Endothelial cell of umbilical vein (primary cell): Measurements from ENCODE around the gene SPTBN5. TPM values are rescaled to one million over a fixed set of nuclear protein-coding genes. Genes with fewer than 3 reads are reported as not detected.

Experiments
- BruUV-seq: library from RNA; stranded (reverse); fragments of 400-500 nt; replicated peaks from 2 replicates; lab custom pipeline; 2021; lab: Mats Ljungman, UMichigan
- CTCF ChIA-PET: fragments of 300-600, 350-600 bp; sonication (Branson Sonifier 250); formaldehyde crosslinking; loops from one replicate; lab custom pipeline; 2021; ENCODE audit warnings: antibody characterized with exemption, inconsistent platforms; lab: Charles Lee
- POLR2A ChIA-PET: fragments of 300-600, 350-600 bp; sonication (Branson Sonifier 250); formaldehyde crosslinking; loops from one replicate; lab custom pipeline; 2021; ENCODE audit warnings: antibody characterized with exemption, inconsistent platforms; lab: Charles Lee
- DNase-seq: peaks from one replicate; pipeline ENCODE4 v3.0.0-alpha.2; 2011; ENCODE audit warnings: low read depth, low spot score
- FAIRE-seq: peaks from 2 replicates; lab custom pipeline; 2011; peaks lifted over from hg19 to GRCh38; lab: Jason Lieb, UNC
- H2AFZ ChIP-seq: 2 replicates; pipeline ENCODE4 v1.6.0; 2012; ENCODE audit warnings: low read depth, low read length, control low read depth, inconsistent platforms
- H3K27ac ChIP-seq: 2 replicates; pipeline ENCODE4 v1.5.1; 2011; ENCODE audit warnings: low read depth, mild to moderate bottlenecking, control low read depth, low read length, moderate library complexity; ENCODE audit not compliant: insufficient read depth
- H3K27me3 ChIP-seq, 2 experiments: 2 replicates each; pipeline versions ENCODE4 v1.6.0 to v1.6.1; 2011; ENCODE audit warnings: low read length in 2 of 2, mixed read lengths in 1 of 2; ENCODE audit not compliant: control insufficient read depth in 2 of 2, insufficient read depth in 2 of 2
- H3K36me3 ChIP-seq, 2 experiments: 2 replicates in 1 of 2; 3 replicates in 1 of 2; pipeline ENCODE4 v1.5.1; 2011; ENCODE audit warnings: low read length in 2 of 2, mild to moderate bottlenecking in 1 of 2, moderate library complexity in 1 of 2; ENCODE audit not compliant: control insufficient read depth in 2 of 2, insufficient read depth in 2 of 2; ENCODE audit errors: extremely low read depth in 1 of 2
- H3K4me1 ChIP-seq: 3 replicates; pipeline ENCODE4 v1.5.1; 2011; ENCODE audit warnings: mild to moderate bottlenecking, low read length; ENCODE audit not compliant: control insufficient read depth, insufficient read depth; ENCODE audit errors: extremely low read depth
- H3K4me2 ChIP-seq: 2 replicates; pipeline ENCODE4 v1.6.1; 2011; ENCODE audit warnings: low read length, control low read depth, mixed read lengths; ENCODE audit not compliant: insufficient read depth
- H3K4me3 ChIP-seq, 3 experiments: fragments of 200-600 bp in 1 of 3; sonication (generic), shearing (Covaris generic) in 1 of 3; replicated peaks in 1 of 3; 2 replicates each; pipeline ENCODE4 v1.5.1; 2011 to 2016; ENCODE audit warnings: control low read depth in 3 of 3, low read length in 3 of 3, mild to moderate bottlenecking in 2 of 3, inconsistent platforms in 1 of 3, low read depth in 1 of 3, moderate library complexity in 1 of 3; ENCODE audit not compliant: insufficient read depth in 1 of 3
- H3K79me2 ChIP-seq: 2 replicates; pipeline ENCODE4 v1.6.0; 2012; ENCODE audit warnings: low read length, inconsistent platforms; ENCODE audit not compliant: control insufficient read depth, insufficient read depth
- H3K9ac ChIP-seq: replicated peaks from 2 replicates; pipeline ENCODE3; 2011; ENCODE audit warnings: low read length, control low read depth; ENCODE audit not compliant: insufficient read depth; ENCODE audit errors: extremely low read depth
- H3K9me1 ChIP-seq: replicated peaks from 3 replicates; pipeline ENCODE4 v1.6.0; 2011; ENCODE audit warnings: mild to moderate bottlenecking, low read length; ENCODE audit not compliant: control insufficient read depth, insufficient read depth; ENCODE audit errors: extremely low read depth
- H3K9me3 ChIP-seq: replicated peaks from 2 replicates; pipeline ENCODE4 v1.5.1; 2012; ENCODE audit warnings: low read length, inconsistent platforms; ENCODE audit not compliant: control insufficient read depth, insufficient read depth
- H4K20me1 ChIP-seq: replicated peaks from 2 replicates; pipeline ENCODE3; 2011; ENCODE audit warnings: mild to moderate bottlenecking, low read length; ENCODE audit not compliant: control insufficient read depth, insufficient read depth; ENCODE audit errors: extremely low read depth
- CTCF ChIP-seq, 2 donors: IDR thresholded peaks; 1 replicate in 1 of 2; 2 replicates in 1 of 2; pipeline ENCODE4 v1.5.1; 2011; ENCODE audit warnings: low read length in 2 of 2, mild to moderate bottlenecking in 2 of 2, moderate library complexity in 2 of 2, control low read depth in 1 of 2, inconsistent platforms in 1 of 2, low read depth in 1 of 2; ENCODE audit not compliant: insufficient read depth in 1 of 2; ENCODE audit errors: extremely low read depth in 1 of 2
- EZH2 ChIP-seq: IDR thresholded peaks from 2 replicates; pipeline ENCODE4 v1.6.1; 2012; ENCODE audit warnings: borderline replicate concordance, low read depth, mild to moderate bottlenecking, moderate library complexity, low read length, inconsistent platforms; ENCODE audit not compliant: severe bottlenecking
- FOS ChIP-seq: IDR thresholded peaks from 2 replicates; pipeline ENCODE4 v1.6.1; 2011; ENCODE audit warnings: mild to moderate bottlenecking, low read length, moderate library complexity, borderline replicate concordance; ENCODE audit not compliant: insufficient read depth
- GATA2 ChIP-seq: IDR thresholded peaks from 2 replicates; pipeline ENCODE4 v1.7.0; 2011; ENCODE audit warnings: low read depth, mild to moderate bottlenecking, moderate library complexity, mixed read lengths, low read length; ENCODE audit not compliant: insufficient read length, insufficient read depth
- JUN ChIP-seq: IDR thresholded peaks from 2 replicates; pipeline ENCODE4 v1.6.1; 2011; ENCODE audit warnings: borderline replicate concordance, low read depth; ENCODE audit not compliant: insufficient read length, insufficient read depth
- MYC ChIP-seq: IDR thresholded peaks from one replicate; pipeline ENCODE4 v1.6.1; 2011; ENCODE audit warnings: mild to moderate bottlenecking, low read depth, low read length
- POLR2A ChIP-seq: IDR thresholded peaks from 2 replicates; pipeline ENCODE4 v1.6.1; 2012; ENCODE audit warnings: low read depth, mild to moderate bottlenecking, control low read depth, low read length
- POLR2AphosphoS5 ChIP-seq: IDR thresholded peaks from 2 replicates; pipeline ENCODE4 v1.6.1; 2012; ENCODE audit warnings: low read depth, mild to moderate bottlenecking, control low read depth, low read length, moderate library complexity; ENCODE audit not compliant: insufficient read depth
- dilution Hi-C: fragments of 300-500 bp; cut with MboI; formaldehyde crosslinking; loops from one replicate; pipeline ENCODE4 v1.15.0; 2019; ENCODE audit warnings: low sequenced_read_pairs; ENCODE audit not compliant: extremely low pct_ligation_motif_present
- intact Hi-C: fragments of 100-400 bp; cut with micrococcal nuclease; formaldehyde crosslinking; loops from one replicate; pipeline ENCODE4 v1.10.0; 2022
- polyA plus RNA-seq, 4 experiments: library from polyadenylated mRNA; depleted of rRNA in 3 of 4; stranded (reverse) in 3 of 4; unstranded in 1 of 4; fragments of >200 nt; gene quantifications; 2 replicates each; pipeline versions ENCODE4 v1.2.1 to v1.2.3, GENCODE V29; 2011 to 2012; ENCODE audit warnings: missing spikeins in 1 of 4
- total RNA-seq: library from RNA; stranded (reverse); gene quantifications from 2 replicates; pipeline ENCODE4 v1.2.3, GENCODE V29; 2021
- TF ChIP-seq, protein P1 (sequence below): IDR thresholded peaks from 2 replicates; pipeline ENCODE4 v1.6.1; 2011; ENCODE audit not compliant: insufficient read depth, insufficient read length

SPTBN5 gene
- total and polyA plus RNA-seq, 2 donors (not counting 3 experiments of a cell fraction or from before 2014, with no cell fraction given): 12.0 to 19.0 TPM

- Histone ChIP-seq H3K36me3 (peaks cover 0 to 14% of the 10 kb centered on the region in 2 experiments), H3K4me3 (no peak overlapping the region), H3K4me2 (no peak overlapping the region), H2AFZ (no peak overlapping the region), H3K27ac (no peak overlapping the region), H3K79me2 (peaks cover 13% of the 10 kb centered on the region), H3K4me1 (peaks cover 21% of the 10 kb centered on the region), H3K9me3 (no peaks in the 10 kb centered on the region), H4K20me1 (no peaks in the 10 kb centered on the region), H3K9me1 (no peaks in the 10 kb centered on the region), H3K27me3 (no peaks in the 10 kb centered on the region), H3K9ac (no peak overlapping the region)
- FAIRE-seq (peak; percentile 73), DNase-seq (no peak)
- TF ChIP-seq GATA2 (no peak), MYC (no peak), EZH2 (no peak), POLR2AphosphoS5 (no peak), JUN (no peak), CTCF (IDR thresholded peaks at IDR 0.05; ENCODE audit: extremely low read depth in 1 of 2, insufficient read depth in 1 of 2, low read depth in 1 of 2, low read length in 2 of 2) (no peak), POLR2A (no peak), FOS (no peak)
- TF ChIP-seq, protein P1, sequence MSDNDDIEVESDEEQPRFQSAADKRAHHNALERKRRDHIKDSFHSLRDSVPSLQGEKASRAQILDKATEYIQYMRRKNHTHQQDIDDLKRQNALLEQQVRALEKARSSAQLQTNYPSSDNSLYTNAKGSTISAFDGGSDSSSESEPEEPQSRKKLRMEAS: no peak
- intact Hi-C loops (no loop called here), dilution Hi-C loops (no loop called here)
- ChIA-PET CTCF (interaction anchor here (0.6 to 15.9 kb wide), 8 partner anchors 9 to 345 kb away, joined by 3 to 754 read pairs (median 4); partner anchors contain the start of gene MAPKBP1), POLR2A (interaction anchor here (2.1 kb wide), 1 partner anchor 31 kb away, joined by 10 read pairs; no protein-coding TSS in a partner anchor)
- BruUV-seq: no TSS peak
These were observed 84.7 kb downstream of the SPTBN5 start for GRCh38 chr15:41809121-41809520.
